Subcutaneous adipose tissue (tissue), 4 donors: ENCODE measurements around the gene SSTR3. TPM values are rescaled to one million over a fixed set of nuclear protein-coding genes. Genes with fewer than 3 reads are reported as not detected.

ENCODE experiments used
- total RNA-seq, 4 donors: library from RNA; depleted of rRNA; stranded (reverse); fragments of >200 nt; gene quantifications; one replicate each; pipeline ENCODE4 v1.1.0, GENCODE V29; 2016
- TF ChIP-seq, protein P1 (sequence below): fragments of 450-650 bp; IDR thresholded peaks from one replicate; pipeline ENCODE4 v1.5.1; 2016; ENCODE audit warnings: low read depth, mild to moderate bottlenecking, control low read depth, antibody characterized with exemption, moderate library complexity

SSTR3 gene
- total RNA-seq, 4 donors from 2014 or later: not detected

DNA sequence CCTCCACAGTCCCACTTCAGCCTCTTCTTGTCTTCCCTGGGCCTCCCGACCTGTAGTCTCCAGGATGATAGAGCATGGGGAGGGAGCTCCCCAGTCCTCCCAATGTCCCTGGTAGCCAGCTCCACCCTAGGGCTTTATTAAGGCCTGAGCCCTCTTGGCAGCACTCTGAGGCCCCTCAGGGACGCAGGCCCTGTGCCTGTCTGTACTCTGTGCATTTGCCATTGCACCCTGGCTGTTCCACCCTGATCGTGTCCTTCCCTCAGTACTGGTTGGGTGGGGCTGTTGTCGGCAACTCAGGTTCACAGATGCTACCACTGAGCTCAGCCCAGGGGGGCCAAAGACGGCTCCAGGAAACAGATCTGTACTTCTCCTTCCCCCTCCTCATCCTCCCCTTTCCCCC lies 7.2 kb downstream of the SSTR3 start:
- TF ChIP-seq, protein P1, sequence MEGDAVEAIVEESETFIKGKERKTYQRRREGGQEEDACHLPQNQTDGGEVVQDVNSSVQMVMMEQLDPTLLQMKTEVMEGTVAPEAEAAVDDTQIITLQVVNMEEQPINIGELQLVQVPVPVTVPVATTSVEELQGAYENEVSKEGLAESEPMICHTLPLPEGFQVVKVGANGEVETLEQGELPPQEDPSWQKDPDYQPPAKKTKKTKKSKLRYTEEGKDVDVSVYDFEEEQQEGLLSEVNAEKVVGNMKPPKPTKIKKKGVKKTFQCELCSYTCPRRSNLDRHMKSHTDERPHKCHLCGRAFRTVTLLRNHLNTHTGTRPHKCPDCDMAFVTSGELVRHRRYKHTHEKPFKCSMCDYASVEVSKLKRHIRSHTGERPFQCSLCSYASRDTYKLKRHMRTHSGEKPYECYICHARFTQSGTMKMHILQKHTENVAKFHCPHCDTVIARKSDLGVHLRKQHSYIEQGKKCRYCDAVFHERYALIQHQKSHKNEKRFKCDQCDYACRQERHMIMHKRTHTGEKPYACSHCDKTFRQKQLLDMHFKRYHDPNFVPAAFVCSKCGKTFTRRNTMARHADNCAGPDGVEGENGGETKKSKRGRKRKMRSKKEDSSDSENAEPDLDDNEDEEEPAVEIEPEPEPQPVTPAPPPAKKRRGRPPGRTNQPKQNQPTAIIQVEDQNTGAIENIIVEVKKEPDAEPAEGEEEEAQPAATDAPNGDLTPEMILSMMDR: no peak

DNA sequence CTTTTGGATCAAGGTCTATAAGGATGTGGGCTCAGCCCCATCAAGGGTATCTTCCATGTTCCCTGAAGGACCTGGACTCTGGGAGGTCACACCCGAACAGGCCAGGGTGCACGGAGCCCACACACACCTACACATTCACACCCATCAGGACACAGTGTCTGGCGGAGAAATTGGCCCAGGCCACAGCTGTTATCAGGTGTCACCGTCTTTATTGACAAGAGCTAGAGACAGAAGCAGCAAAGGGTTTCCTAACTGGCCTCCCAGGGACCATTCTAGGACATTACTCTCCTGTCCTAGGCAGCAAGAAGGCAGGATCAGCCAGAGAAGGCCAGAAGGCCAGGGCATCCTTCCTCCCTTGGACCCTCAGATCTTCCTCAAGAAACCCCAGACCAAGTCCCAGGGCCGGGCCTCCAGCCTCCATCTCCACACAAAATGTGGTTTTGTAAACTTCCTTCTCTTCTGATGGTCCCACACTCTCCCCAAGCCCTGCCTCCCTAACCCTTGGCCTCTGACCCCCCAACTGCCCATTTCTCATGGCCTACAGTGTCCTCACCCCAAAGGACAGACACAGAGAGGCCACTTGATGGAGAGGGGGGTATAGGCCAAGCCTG lies 8.1 kb downstream of the SSTR3 start:
- TF ChIP-seq, protein P1: no peak

DNA sequence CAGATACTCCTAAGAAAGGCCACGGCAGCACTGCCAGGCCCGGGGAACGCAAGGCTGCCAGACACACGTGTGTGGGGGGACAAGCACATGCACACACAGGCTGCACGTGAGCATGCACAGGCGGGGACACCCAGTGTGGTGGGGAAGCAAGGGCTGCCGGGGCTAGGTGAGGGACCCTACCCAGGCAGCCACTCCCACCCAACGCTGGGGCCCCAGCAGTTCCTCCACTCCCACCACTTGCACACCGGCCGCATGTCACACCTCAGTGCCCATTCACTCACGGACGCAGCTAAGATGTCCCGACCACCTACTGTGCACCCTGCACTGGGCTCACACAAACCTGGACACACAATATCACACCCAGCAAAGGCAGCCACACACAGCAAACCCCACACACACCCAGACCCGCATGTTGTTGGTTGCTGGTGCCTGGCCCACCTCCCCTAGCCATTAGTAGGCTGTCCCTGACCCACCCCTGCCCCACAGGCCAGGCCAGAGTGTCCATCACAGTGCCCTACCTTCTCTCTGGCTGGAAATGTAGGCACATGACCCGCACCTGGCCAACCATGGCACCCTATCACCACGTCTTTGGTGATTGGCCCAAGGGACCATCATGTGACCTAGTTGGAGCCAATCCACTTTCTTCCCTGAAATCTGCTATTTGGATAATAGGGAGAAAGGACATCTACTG lies 8.8 kb downstream of the SSTR3 start:
- TF ChIP-seq, protein P1: no peak

DNA sequence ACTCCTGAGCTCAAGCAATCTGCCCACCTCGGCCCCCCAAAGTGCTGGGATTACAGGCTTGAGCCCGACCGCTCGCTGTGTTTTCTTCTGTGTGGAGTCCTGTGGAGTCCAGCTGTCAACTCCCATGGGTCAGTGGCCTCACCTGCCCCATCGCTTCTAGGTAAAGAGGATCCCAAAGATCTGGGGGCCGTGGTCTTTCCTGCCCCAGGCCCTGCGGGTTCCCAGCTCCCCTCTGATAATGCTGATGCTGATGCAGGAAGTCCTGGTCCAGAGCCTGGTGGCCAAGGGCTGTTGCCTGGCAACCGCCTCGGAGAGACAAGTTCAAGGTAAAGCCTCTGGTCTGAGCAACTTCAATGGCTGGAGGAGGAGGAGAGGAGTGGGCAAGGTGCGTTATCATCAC lies 9.6 kb downstream of the SSTR3 start:
- TF ChIP-seq, protein P1: no peak

DNA sequence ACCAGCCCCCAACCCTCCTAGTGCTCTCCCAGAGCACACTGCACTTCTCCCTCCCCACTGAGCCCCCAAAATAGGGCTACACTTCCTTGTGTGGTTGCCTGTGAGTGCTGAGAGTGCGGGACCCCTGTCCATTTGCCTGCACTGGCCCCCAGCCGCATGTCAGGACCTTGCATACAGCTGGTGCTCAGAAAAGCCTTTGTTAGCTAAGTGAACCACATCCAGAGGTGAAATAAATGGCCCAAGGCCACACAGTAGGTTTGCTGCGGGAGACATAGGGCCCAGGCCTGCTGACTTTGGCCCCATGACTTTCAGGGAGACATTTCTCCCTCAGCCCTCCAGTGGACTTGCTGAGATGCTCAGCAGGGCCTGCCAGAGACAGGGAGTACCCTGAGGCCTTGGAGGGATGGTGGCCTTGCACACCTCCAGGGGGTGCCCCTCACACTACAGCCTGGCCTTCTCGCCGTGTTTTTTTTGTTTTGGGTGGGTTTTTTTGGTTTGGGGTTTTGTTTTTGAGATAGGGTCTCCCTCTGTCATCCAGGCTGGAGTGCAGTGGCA lies 10.2 kb downstream of the SSTR3 start:
- TF ChIP-seq, protein P1: no peak

DNA sequence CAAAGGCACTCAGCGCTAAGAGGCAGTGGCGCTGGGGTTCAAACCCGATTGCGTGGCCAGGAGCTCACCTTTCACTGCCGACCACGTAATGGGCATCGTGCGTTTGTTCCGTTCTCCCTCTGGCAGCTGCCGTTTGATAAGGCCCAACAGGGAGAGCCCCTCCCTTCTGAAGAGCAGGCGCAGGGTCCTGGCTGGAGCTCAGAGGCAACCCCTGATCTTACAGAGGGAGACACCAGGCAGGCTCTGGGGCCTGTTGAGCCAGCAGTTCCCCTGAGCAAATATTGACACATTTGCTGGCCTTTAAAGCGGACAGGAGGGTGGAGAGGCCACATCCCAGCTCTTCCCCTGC lies 12.5 kb downstream of the SSTR3 start:
- TF ChIP-seq, protein P1: no peak

DNA sequence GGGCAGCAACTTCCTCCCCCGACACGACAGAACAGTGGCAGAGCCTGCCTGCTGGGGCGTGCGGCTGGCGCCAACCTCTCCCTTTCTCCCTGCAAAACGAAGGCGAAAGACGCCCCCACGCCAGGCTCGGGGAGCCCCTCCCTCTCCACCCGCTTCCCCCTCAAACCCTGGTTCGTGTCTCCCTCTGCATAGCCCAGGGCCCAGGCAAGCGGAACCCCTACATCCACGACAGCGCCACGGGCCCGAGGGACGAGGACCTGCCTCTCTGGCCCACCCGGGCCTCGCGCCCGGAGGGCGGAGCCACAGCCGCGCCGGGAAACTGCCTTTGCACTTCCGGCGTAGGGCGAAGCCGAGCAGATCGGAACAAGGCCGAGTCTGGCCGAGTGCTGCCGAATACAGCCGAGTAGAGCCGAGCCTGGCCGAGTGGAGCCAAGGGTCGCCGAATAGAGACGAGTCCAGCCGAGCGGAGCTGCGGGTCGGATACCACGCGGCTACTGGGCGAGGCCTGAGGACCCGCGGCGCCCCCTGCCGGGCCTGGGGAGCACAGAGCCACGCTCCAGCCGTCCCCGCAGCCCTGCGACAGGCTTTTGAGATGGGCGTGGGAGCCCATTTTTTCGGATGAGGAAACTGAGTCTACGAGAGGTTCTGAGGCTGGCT lies 13.0 kb downstream of the SSTR3 start:
- TF ChIP-seq, protein P1: no peak
